ENCODE measurements around the gene COL25A1.

Gene COL25A1

GRCh38 chr4:109053257-109053656 lies 249.2 kb downstream of the COL25A1 start:
- no peaks in the 10 kb centered on the region for H3K36me3 ChIP-seq (ENCODE audit: control insufficient read depth, insufficient read depth, low read length)
- H3K4me3 ChIP-seq (ENCODE audit: low read depth, low read length) = no peak overlapping the region
- H3K9ac ChIP-seq = no peak overlapping the region
- no peaks in the 10 kb centered on the region for H3K27me3 ChIP-seq (ENCODE audit: control insufficient read depth, insufficient read depth, low read length)
- TF ChIP-seq CTCF (IDR thresholded peaks at IDR 0.05) = no peak
- H3K9me3 ChIP-seq (ENCODE audit: control insufficient read depth, low read length) = no peaks in the 10 kb centered on the region
- H3K4me1 ChIP-seq = no peaks in the 10 kb centered on the region
- no peaks in the 10 kb centered on the region for H3K79me2 ChIP-seq
- no peak overlapping the region for H2AFZ ChIP-seq
- no peak overlapping the region for H3K4me2 ChIP-seq (ENCODE audit: low read length)
- no peak overlapping the region for H3K27ac ChIP-seq

- no peak for TF ChIP-seq CTCF (IDR thresholded peaks at IDR 0.05)
- Histone ChIP-seq H2AFZ (no peak overlapping the region), H3K9ac (no peak overlapping the region), H3K4me2 (ENCODE audit: low read length) (no peak overlapping the region), H3K27ac (no peak overlapping the region), H3K36me3 (ENCODE audit: control insufficient read depth, insufficient read depth, low read length) (no peaks in the 10 kb centered on the region), H3K79me2 (no peaks in the 10 kb centered on the region), H3K27me3 (ENCODE audit: control insufficient read depth, insufficient read depth, low read length) (no peaks in the 10 kb centered on the region), H3K4me3 (ENCODE audit: low read depth, low read length) (no peak overlapping the region), H3K4me1 (no peaks in the 10 kb centered on the region), H3K9me3 (ENCODE audit: control insufficient read depth, low read length) (no peaks in the 10 kb centered on the region)
Observed at GRCh38 chr4:109052821-109053220, 249.6 kb downstream of the COL25A1 start.

GRCh38 chr4:109051054-109051453 lies 251.4 kb downstream of the COL25A1 start:
- H3K9ac ChIP-seq = no peak overlapping the region
- H3K9me3 ChIP-seq (ENCODE audit: control insufficient read depth, low read length) = no peaks in the 10 kb centered on the region

GRCh38 chr4:109049926-109050325 lies 252.5 kb downstream of the COL25A1 start:
- no peaks in the 10 kb centered on the region for H3K9me3 ChIP-seq (ENCODE audit: control insufficient read depth, low read length)
- H3K4me3 ChIP-seq (ENCODE audit: low read depth, low read length) = no peak overlapping the region
- TF ChIP-seq CTCF (IDR thresholded peaks at IDR 0.05) = no peak
- H3K9ac ChIP-seq = no peak overlapping the region
- H3K27me3 ChIP-seq (ENCODE audit: control insufficient read depth, insufficient read depth, low read length) = no peaks in the 10 kb centered on the region
- H3K4me2 ChIP-seq (ENCODE audit: low read length) = no peak overlapping the region
- no peaks in the 10 kb centered on the region for H3K36me3 ChIP-seq (ENCODE audit: control insufficient read depth, insufficient read depth, low read length)
- no peak overlapping the region for H2AFZ ChIP-seq
- H3K4me1 ChIP-seq = no peaks in the 10 kb centered on the region
- H3K79me2 ChIP-seq = no peaks in the 10 kb centered on the region
- H3K27ac ChIP-seq = no peak overlapping the region

More at GRCh38 chr4:109051054-109051453, 251.4 kb downstream of the COL25A1 start:
- Histone ChIP-seq H3K4me2 (ENCODE audit: low read length) (no peak overlapping the region), H3K79me2 (no peaks in the 10 kb centered on the region), H3K4me3 (ENCODE audit: low read depth, low read length) (no peak overlapping the region), H3K27ac (no peak overlapping the region), H3K27me3 (ENCODE audit: control insufficient read depth, insufficient read depth, low read length) (no peaks in the 10 kb centered on the region), H3K36me3 (ENCODE audit: control insufficient read depth, insufficient read depth, low read length) (no peaks in the 10 kb centered on the region), H3K4me1 (no peaks in the 10 kb centered on the region), H2AFZ (no peak overlapping the region)
- no peak for TF ChIP-seq CTCF (IDR thresholded peaks at IDR 0.05)

DNA sequence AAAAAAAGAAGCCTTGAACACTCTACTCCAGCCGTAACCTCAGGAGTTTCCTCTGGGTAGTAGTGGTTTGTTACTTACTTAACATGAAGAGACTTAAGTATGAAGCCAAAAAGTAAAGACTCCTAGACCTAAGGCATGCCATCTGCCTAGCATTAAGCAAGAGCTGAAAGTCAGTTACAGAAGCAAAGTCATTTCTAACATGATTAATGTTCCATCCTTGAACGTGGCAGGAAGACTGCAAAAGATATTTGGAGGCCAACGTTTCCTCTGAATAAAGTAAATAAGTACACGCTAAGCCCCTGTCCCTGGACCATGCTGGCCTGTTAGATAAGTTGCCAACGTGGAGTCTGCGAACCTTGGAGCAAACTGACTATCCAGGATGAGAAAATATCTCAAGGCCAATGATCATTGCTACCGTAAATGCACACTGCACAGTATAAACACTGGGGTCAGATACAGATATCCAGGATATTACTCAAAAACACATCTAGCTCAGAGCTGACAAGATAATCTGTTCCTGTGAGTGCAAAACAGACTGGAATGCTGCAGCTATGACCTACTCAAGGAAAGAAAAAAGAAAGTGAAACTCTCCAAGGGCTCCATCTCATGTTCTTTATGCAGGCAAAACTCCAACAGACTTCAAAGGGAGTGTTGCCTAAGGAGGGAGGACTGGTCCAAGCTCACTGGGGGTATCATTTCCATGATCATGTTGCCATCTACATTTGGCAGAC lies 255.8 kb downstream of the COL25A1 start:
- H3K4me2 ChIP-seq (ENCODE audit: low read length) = no peak overlapping the region
- no peaks in the 10 kb centered on the region for H3K9me3 ChIP-seq (ENCODE audit: control insufficient read depth, low read length)
- no peak overlapping the region for H3K27ac ChIP-seq
- no peaks in the 10 kb centered on the region for H3K36me3 ChIP-seq (ENCODE audit: control insufficient read depth, insufficient read depth, low read length)
- H2AFZ ChIP-seq = no peak overlapping the region
- no peaks in the 10 kb centered on the region for H3K27me3 ChIP-seq (ENCODE audit: control insufficient read depth, insufficient read depth, low read length)
- H3K4me1 ChIP-seq = no peaks in the 10 kb centered on the region
- no peak for TF ChIP-seq CTCF (IDR thresholded peaks at IDR 0.05)
- H3K4me3 ChIP-seq (ENCODE audit: low read depth, low read length) = no peak overlapping the region
- no peak overlapping the region for H3K9ac ChIP-seq
- H3K79me2 ChIP-seq = no peaks in the 10 kb centered on the region

Measured in parathyroid adenoma (tissue), 2 donors.